ENCODE data around the gene LPAR4.
"Not testable (repeated sequence)": the region's sequence is repeated elsewhere in the genome, so short reads cannot be mapped to it uniquely, and the experiment has no call there.

LPAR4 gene

GRCh38 chrX:78747489-78747888, at the start of gene LPAR4:
Gene LPAR4 (plus strand): TSS chrX:78747720. CDS start chrX:78754870, 7,150 bp downstream.
- no peak for DNase-seq

- no peak for DNase-seq
Observed at GRCh38 chrX:78706071-78706470, 41.4 kb upstream of the LPAR4 start.

GRCh38 chrX:78708262-78708661, 39.3 kb upstream of the LPAR4 start:
- no peak for DNase-seq

- DNase-seq = no peak
Observed at GRCh38 chrX:78708816-78709215, 38.7 kb upstream of the LPAR4 start.

GRCh38 chrX:78710171-78710570, 37.3 kb upstream of the LPAR4 start:
- DNase-seq = no peak

GRCh38 chrX:78712336-78712735, 35.2 kb upstream of the LPAR4 start:
- DNase-seq = no peak

- no peak for DNase-seq
Observed at GRCh38 chrX:78725287-78725686, 22.2 kb upstream of the LPAR4 start.

- DNase-seq = no peak
Observed at GRCh38 chrX:78746496-78746895, 1.0 kb upstream of the LPAR4 start.

GRCh38 chrX:78747971-78748370, 451 bp downstream of the LPAR4 start:
- DNase-seq = no peak

GRCh38 chrX:78748846-78749245, 1.3 kb downstream of the LPAR4 start:
- no peak for DNase-seq

GRCh38 chrX:78753571-78753970, 6.1 kb downstream of the LPAR4 start:
- DNase-seq = no peak

GRCh38 chrX:78754917-78755316, 7.4 kb downstream of the LPAR4 start:
- DNase-seq = no peak

GRCh38 chrX:78759081-78759480, 11.6 kb downstream of the LPAR4 start:
- no peak for DNase-seq

- no peak for DNase-seq
Observed at GRCh38 chrX:78769101-78769755, 21.7 kb downstream of the LPAR4 start.

- no peak for DNase-seq
Observed at GRCh38 chrX:78769946-78770345, 22.4 kb downstream of the LPAR4 start.

- no peak for DNase-seq
Observed at GRCh38 chrX:78796916-78797315, 49.4 kb downstream of the LPAR4 start.

- DNase-seq = no peak
Observed at GRCh38 chrX:78800114-78800513, 52.6 kb downstream of the LPAR4 start.

- no peak for DNase-seq
Observed at GRCh38 chrX:78800694-78801093, 53.2 kb downstream of the LPAR4 start.

- no peak for DNase-seq
Observed at GRCh38 chrX:78801522-78801921, 54.0 kb downstream of the LPAR4 start.

- DNase-seq = not testable (repeated sequence)
Observed at GRCh38 chrX:78802526-78802925, 55.0 kb downstream of the LPAR4 start.
